CD4-positive, alpha-beta T cell (primary cell): ENCODE results near the gene SLC16A6. TPM values are rescaled to one million over a fixed set of nuclear protein-coding genes. Genes with fewer than 3 reads are reported as not detected.
"Not testable (repeated sequence)": the region's sequence is repeated elsewhere in the genome, so short reads cannot be mapped to it uniquely, and the experiment has no call there.

Experiments used
- ATAC-seq: fragments of 200-7000 bp; cut with Tn5 transposase; one replicate; pipeline ENCODE4 v1.10.0; 2022; ENCODE audit warnings: mild to moderate bottlenecking; ENCODE audit not compliant: poor library complexity
- CTCF ChIA-PET: fragments of 350-600 bp; sonication (Branson Sonifier 250); formaldehyde crosslinking; loops from one replicate; lab custom pipeline; 2021; ENCODE audit warnings: antibody characterized with exemption, inconsistent platforms; lab: Charles Lee
- POLR2A ChIA-PET: fragments of 350-600 bp; sonication (Branson Sonifier 250); formaldehyde crosslinking; loops from one replicate; lab custom pipeline; 2021; ENCODE audit warnings: antibody characterized with exemption, inconsistent platforms; lab: Charles Lee
- DNase-seq, 14 experiments: peaks; one replicate each; pipeline ENCODE4 v3.0.0-alpha.2; 2013 to 2020; ENCODE audit warnings: mixed read lengths in 2 of 14
- H3K27ac ChIP-seq, 2 donors: one replicate each; pipeline versions ENCODE4 v1.5.1 to v1.7.0; 2013; ENCODE audit warnings: low read length in 2 of 2, low read depth in 1 of 2, mild to moderate bottlenecking in 1 of 2
- H3K27me3 ChIP-seq, 2 experiments: 1 replicate in 1 of 2; 2 replicates in 1 of 2; pipeline versions ENCODE4 v1.6.1 to v1.7.0; 2013; ENCODE audit warnings: low read length in 2 of 2, control low read depth in 1 of 2, mild to moderate bottlenecking in 1 of 2, moderate library complexity in 1 of 2; ENCODE audit not compliant: insufficient read depth in 2 of 2, control insufficient read depth in 1 of 2
- H3K36me3 ChIP-seq: one replicate; pipeline ENCODE4 v1.6.1; 2013; ENCODE audit warnings: low read length, control low read depth; ENCODE audit not compliant: insufficient read depth
- H3K4me1 ChIP-seq: one replicate; pipeline ENCODE4 v1.6.1; 2013; ENCODE audit warnings: low read length, control low read depth; ENCODE audit not compliant: insufficient read depth
- H3K4me3 ChIP-seq: one replicate; pipeline ENCODE4 v1.5.1; 2013; ENCODE audit warnings: mild to moderate bottlenecking, low read length, moderate library complexity
- H3K9me3 ChIP-seq, 2 experiments: 1 replicate in 1 of 2; 2 replicates in 1 of 2; pipeline versions ENCODE4 v1.6.1 to v1.7.0; 2013; ENCODE audit warnings: low read length in 2 of 2, mild to moderate bottlenecking in 2 of 2, control low read depth in 1 of 2, moderate library complexity in 1 of 2; ENCODE audit not compliant: control insufficient read depth in 1 of 2, insufficient read depth in 1 of 2
- H3K27ac Mint-ChIP-seq: one replicate; pipeline ENCODE4 v1.8.0; 2020; ENCODE audit warnings: mixed read lengths
- H3K27me3 Mint-ChIP-seq: one replicate; pipeline ENCODE4 v1.8.0; 2021; ENCODE audit warnings: mixed read lengths
- H3K36me3 Mint-ChIP-seq: one replicate; pipeline ENCODE4 v1.8.0; 2021; ENCODE audit warnings: low read depth, mixed read lengths
- H3K4me1 Mint-ChIP-seq: one replicate; pipeline ENCODE4 v1.8.0; 2021; ENCODE audit warnings: low read depth, mixed read lengths
- H3K4me3 Mint-ChIP-seq: one replicate; pipeline ENCODE4 v1.8.0; 2020; ENCODE audit warnings: mild to moderate bottlenecking, mixed read lengths
- H3K9me3 Mint-ChIP-seq: one replicate; pipeline ENCODE4 v1.8.0; 2020; ENCODE audit warnings: mixed read lengths
- intact Hi-C, 2 experiments: fragments of 100-400 bp; cut with DNase I in 1 of 2; cut with micrococcal nuclease in 1 of 2; formaldehyde crosslinking; loops; one replicate each; pipeline versions ENCODE4 v1.15.1 to v1.9.0; 2023 to 2025; cut with DNase I, micrococcal nuclease
- total RNA-seq, 174 experiments: library from RNA in 2 of 174; stranded (reverse) in 2 of 174; gene quantifications; one replicate each; pipeline ENCODE4 v1.2.3 and lab custom pipeline; 2021 to 2026
- TF ChIP-seq, protein P1 (sequence below): fragments of 200-600 bp; IDR thresholded peaks from one replicate; pipeline ENCODE4 v1.8.0; 2022; ENCODE audit warnings: antibody characterized with exemption, mild to moderate bottlenecking

The SLC16A6 gene
- total RNA-seq, 2 experiments from 2014 or later: 7.7 to 9.5 TPM

DNA sequence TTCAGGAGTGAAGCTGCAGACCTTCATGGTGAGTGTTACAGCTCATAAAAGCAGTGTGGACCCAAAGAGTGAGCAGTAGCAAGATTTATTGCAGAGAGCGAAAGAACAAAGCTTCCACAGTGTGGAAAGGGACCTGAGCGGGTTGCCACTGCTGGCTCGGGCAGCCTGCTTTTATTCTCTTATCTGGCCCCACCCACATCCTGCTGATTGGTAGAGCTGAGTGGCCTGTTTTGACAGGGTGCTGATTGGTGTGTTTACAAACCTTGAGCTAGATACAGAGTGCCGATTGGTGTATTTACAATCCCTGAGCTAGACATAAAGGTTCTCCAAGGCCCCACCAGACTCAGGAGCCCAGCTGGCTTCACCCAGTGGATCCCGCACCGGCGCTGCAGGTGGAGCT is 17.6 kb upstream of the SLC16A6 start:
- H3K4me3 ChIP-seq, H3K27ac ChIP-seq, DNase-seq, H3K27me3 Mint-ChIP-seq, H3K4me3 Mint-ChIP-seq, H3K9me3 Mint-ChIP-seq, H3K36me3 ChIP-seq, H3K9me3 ChIP-seq, H3K36me3 Mint-ChIP-seq, CTCF ChIA-PET, H3K27me3 ChIP-seq, ATAC-seq, H3K27ac Mint-ChIP-seq, intact Hi-C loops: not testable (repeated sequence)
- peaks cover 49% of the 10 kb centered on the region for H3K4me1 ChIP-seq
- POLR2A ChIA-PET: interaction anchor here (1.6 to 1.9 kb wide), 2 partner anchors 11 to 17 kb away, joined by 5 to 9 read pairs; partner anchors contain the start of genes ARSG and SLC16A6
- peaks cover 51% of the 10 kb centered on the region for H3K4me1 Mint-ChIP-seq

DNA sequence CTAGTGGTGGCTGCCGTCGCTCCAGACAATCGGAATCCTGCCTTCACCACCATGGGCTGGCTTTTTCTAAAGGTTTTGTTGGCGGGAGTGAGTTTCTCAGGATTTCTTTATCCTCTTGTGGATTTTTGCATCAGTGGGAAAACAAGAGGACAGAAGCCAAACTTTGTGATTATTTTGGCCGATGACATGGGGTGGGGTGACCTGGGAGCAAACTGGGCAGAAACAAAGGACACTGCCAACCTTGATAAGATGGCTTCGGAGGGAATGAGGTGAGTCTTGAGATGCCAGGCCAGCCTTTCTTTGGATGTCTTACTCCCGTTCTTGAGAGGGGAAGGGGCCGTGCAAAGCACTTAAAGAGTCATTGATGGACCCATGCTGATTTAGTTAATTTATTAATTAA is 16.5 kb upstream of the SLC16A6 start:
- Mint-ChIP-seq H3K9me3 (no peaks in the 10 kb centered on the region), H3K4me3 (no peak overlapping the region), H3K27me3 (no peaks in the 10 kb centered on the region), H3K4me1 (peaks cover 47% of the 10 kb centered on the region), H3K27ac (no peak overlapping the region), H3K36me3 (peaks cover 7% of the 10 kb centered on the region)
- ChIA-PET POLR2A (interaction anchor here (1.6 to 1.9 kb wide), 2 partner anchors 10 to 16 kb away, joined by 5 to 9 read pairs; partner anchors contain the start of genes ARSG and SLC16A6), CTCF (no interaction called here)
- Histone ChIP-seq H3K36me3 (peaks cover 4% of the 10 kb centered on the region), H3K4me1 (peaks cover 45% of the 10 kb centered on the region), H3K27me3 (no peaks in the 10 kb centered on the region), H3K9me3 (no peaks in the 10 kb centered on the region), H3K27ac (no peak overlapping the region), H3K4me3 (no peak overlapping the region)
- ATAC-seq (no peak), DNase-seq (no peak)
- TF ChIP-seq, protein P1, sequence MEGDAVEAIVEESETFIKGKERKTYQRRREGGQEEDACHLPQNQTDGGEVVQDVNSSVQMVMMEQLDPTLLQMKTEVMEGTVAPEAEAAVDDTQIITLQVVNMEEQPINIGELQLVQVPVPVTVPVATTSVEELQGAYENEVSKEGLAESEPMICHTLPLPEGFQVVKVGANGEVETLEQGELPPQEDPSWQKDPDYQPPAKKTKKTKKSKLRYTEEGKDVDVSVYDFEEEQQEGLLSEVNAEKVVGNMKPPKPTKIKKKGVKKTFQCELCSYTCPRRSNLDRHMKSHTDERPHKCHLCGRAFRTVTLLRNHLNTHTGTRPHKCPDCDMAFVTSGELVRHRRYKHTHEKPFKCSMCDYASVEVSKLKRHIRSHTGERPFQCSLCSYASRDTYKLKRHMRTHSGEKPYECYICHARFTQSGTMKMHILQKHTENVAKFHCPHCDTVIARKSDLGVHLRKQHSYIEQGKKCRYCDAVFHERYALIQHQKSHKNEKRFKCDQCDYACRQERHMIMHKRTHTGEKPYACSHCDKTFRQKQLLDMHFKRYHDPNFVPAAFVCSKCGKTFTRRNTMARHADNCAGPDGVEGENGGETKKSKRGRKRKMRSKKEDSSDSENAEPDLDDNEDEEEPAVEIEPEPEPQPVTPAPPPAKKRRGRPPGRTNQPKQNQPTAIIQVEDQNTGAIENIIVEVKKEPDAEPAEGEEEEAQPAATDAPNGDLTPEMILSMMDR: no peak
- intact Hi-C loops: no loop called here

DNA sequence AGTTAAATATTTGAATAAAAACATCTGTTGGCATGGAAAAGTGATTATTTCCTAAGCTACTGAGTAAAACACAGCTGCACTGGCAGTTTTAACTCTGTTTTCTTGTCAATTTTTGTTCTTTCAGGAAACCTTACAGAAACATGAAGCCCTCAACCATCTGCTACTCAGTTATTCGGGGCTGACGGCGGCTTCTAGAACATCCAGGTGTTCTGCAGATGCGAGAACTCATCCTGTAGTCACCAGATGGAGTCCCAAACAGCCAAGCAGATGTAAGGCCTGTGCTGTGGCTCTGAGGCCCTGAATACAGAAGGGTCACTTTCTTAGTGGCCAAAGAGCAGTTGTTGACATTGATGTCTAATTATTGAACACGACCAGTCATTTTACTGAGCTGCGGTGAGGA is 15.9 kb upstream of the SLC16A6 start:
- Mint-ChIP-seq H3K9me3 (no peaks in the 10 kb centered on the region), H3K36me3 (peaks cover 7% of the 10 kb centered on the region), H3K4me3 (no peak overlapping the region), H3K27me3 (no peaks in the 10 kb centered on the region), H3K27ac (no peak overlapping the region), H3K4me1 (peaks cover 43% of the 10 kb centered on the region)
- Histone ChIP-seq H3K9me3 (no peaks in the 10 kb centered on the region), H3K27ac (no peak overlapping the region), H3K4me3 (no peak overlapping the region), H3K36me3 (peaks cover 4% of the 10 kb centered on the region), H3K27me3 (no peaks in the 10 kb centered on the region), H3K4me1 (peaks cover 43% of the 10 kb centered on the region)
- ChIA-PET CTCF (no interaction called here), POLR2A (interaction anchor here (1.2 to 1.9 kb wide), 4 partner anchors 10 to 17 kb away, joined by 3 to 9 read pairs (median 6); partner anchors contain the start of genes ARSG and SLC16A6)
- intact Hi-C loops: no loop called here
- TF ChIP-seq, protein P1: no peak
- DNase-seq (no peak), ATAC-seq (no peak)

DNA sequence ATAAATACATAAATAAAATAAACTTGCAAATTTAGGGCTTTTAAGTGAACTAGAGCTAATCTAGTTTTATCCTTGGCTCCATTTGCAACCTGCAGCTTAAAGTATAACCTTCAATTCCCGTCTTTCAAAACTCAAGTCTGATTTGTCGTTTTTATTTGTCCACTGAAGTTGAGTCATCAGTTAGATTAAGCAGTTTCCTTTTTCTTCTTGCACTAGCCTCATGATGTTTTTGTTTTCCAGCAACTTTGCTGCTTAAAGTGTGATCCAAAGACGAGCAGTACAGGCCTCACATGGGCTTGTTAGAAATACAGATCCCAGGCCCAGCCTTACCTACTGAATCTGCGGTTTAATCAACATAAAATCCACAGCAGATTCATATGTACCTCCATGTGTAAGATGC is 14.2 kb upstream of the SLC16A6 start:
- Mint-ChIP-seq H3K9me3 (no peaks in the 10 kb centered on the region), H3K27ac (no peak overlapping the region), H3K4me3 (no peak overlapping the region), H3K27me3 (no peaks in the 10 kb centered on the region), H3K36me3 (peaks cover 7% of the 10 kb centered on the region), H3K4me1 (peaks cover 34% of the 10 kb centered on the region)
- Histone ChIP-seq H3K27me3 (no peaks in the 10 kb centered on the region), H3K9me3 (no peaks in the 10 kb centered on the region), H3K4me1 (peaks cover 27% of the 10 kb centered on the region), H3K4me3 (no peak overlapping the region), H3K27ac (no peak overlapping the region), H3K36me3 (peaks cover 4% of the 10 kb centered on the region)
- CTCF ChIA-PET: no interaction called here
- TF ChIP-seq, protein P1: no peak
- ATAC-seq: no peak
- POLR2A ChIA-PET: no interaction called here
- DNase-seq: no peak
- intact Hi-C loops: no loop called here
